CD8-positive, alpha-beta memory T cell (primary cell): ENCODE results near the gene TMEM239. TPM values are rescaled to one million over a fixed set of nuclear protein-coding genes. Genes with fewer than 3 reads are reported as not detected.

Experiments used
- CTCF ChIA-PET: fragments of 350-600 bp; sonication (Branson Sonifier 250); formaldehyde crosslinking; loops from one replicate; lab custom pipeline; 2021; ENCODE audit warnings: antibody characterized with exemption; lab: Charles Lee
- POLR2A ChIA-PET: fragments of 350-600 bp; sonication (Branson Sonifier 250); formaldehyde crosslinking; loops from one replicate; lab custom pipeline; 2021; ENCODE audit warnings: antibody characterized with exemption; lab: Charles Lee
- DNase-seq, 5 donors: peaks; one replicate each; pipeline versions ENCODE4 v3.0.0 to v3.0.0-alpha.2; 2020 to 2022; ENCODE audit warnings: mixed read lengths in 1 of 5
- H3K27ac ChIP-seq: one replicate; pipeline ENCODE4 v1.7.0; 2013; ENCODE audit warnings: low read depth, mild to moderate bottlenecking, low read length, moderate library complexity
- H3K27me3 ChIP-seq: 2 replicates; pipeline ENCODE4 v1.7.0; 2013; ENCODE audit warnings: low read length, mild to moderate bottlenecking; ENCODE audit not compliant: insufficient read depth, poor library complexity, severe bottlenecking
- H3K36me3 ChIP-seq: 2 replicates; pipeline ENCODE4 v1.7.0; 2013; ENCODE audit warnings: mild to moderate bottlenecking, low read length, moderate library complexity; ENCODE audit not compliant: insufficient read depth
- H3K4me1 ChIP-seq: 2 replicates; pipeline ENCODE4 v1.7.0; 2013; ENCODE audit warnings: mild to moderate bottlenecking, low read length, moderate library complexity; ENCODE audit not compliant: insufficient read depth
- H3K4me3 ChIP-seq: 2 replicates; pipeline ENCODE4 v1.7.0; 2013; ENCODE audit warnings: mild to moderate bottlenecking, low read length
- H3K9me3 ChIP-seq: 2 replicates; pipeline ENCODE4 v1.7.0; 2013; ENCODE audit warnings: mild to moderate bottlenecking, low read length
- H3K27ac Mint-ChIP-seq, 8 donors: one replicate each; pipeline ENCODE4 v1.8.0; 2020 to 2021; ENCODE audit warnings: mixed read lengths in 8 of 8, mild to moderate bottlenecking in 6 of 8, inconsistent platforms in 3 of 8, moderate library complexity in 3 of 8
- H3K27me3 Mint-ChIP-seq, 2 donors: one replicate each; pipeline ENCODE4 v1.8.0; 2020 to 2021; ENCODE audit warnings: mixed read lengths in 2 of 2, mild to moderate bottlenecking in 1 of 2, moderate library complexity in 1 of 2
- H3K36me3 Mint-ChIP-seq, 3 donors: one replicate each; pipeline ENCODE4 v1.8.0; 2020 to 2021; ENCODE audit warnings: mixed read lengths in 3 of 3, inconsistent platforms in 1 of 3, mild to moderate bottlenecking in 1 of 3
- H3K4me1 Mint-ChIP-seq, 3 donors: one replicate each; pipeline ENCODE4 v1.8.0; 2020 to 2021; ENCODE audit warnings: mixed read lengths in 3 of 3, inconsistent platforms in 1 of 3, mild to moderate bottlenecking in 1 of 3
- H3K4me3 Mint-ChIP-seq, 7 donors: one replicate each; pipeline ENCODE4 v1.8.0; 2020 to 2021; ENCODE audit warnings: mixed read lengths in 7 of 7, mild to moderate bottlenecking in 6 of 7, moderate library complexity in 4 of 7, inconsistent platforms in 2 of 7
- H3K9me3 Mint-ChIP-seq, 5 donors: one replicate each; pipeline ENCODE4 v1.8.0; 2020 to 2022; ENCODE audit warnings: mixed read lengths in 5 of 5, mild to moderate bottlenecking in 3 of 5, moderate library complexity in 2 of 5, inconsistent platforms in 1 of 5
- polyA plus RNA-seq: library from polyadenylated mRNA; unstranded; fragments of 300-500 nt; fragmentation: Illumina TruSeq; gene quantifications from one replicate; pipeline ENCODE4 v1.2.3, GENCODE V29; 2021
- total RNA-seq, 2 experiments: library from RNA; stranded (reverse); gene quantifications; one replicate each; pipeline ENCODE4 v1.2.3, GENCODE V29; 2021

The TMEM239 gene
- total and polyA plus RNA-seq, 3 experiments from 2014 or later, result not detected

GRCh38 chr20:2800521-2801285, 15.5 kb upstream of the TMEM239 start, which contains the start of gene CPXM1:
TSS of gene CPXM1 (minus strand) at chr20:2800627. CDS start at chr20:2800572, 55 bp downstream.
- Mint-ChIP-seq H3K4me3 (peak within 1 kb of the TSS; percentile 80 to 92 (median 85)), H3K27ac (peak within 1 kb of the TSS in 1 of 8 donors; percentile 61), H3K36me3 (peaks cover 0 to 2% (median 0%) of the 10 kb centered on the region in 3 donors), H3K9me3 (peaks cover 0 to 4% (median 1%) of the 10 kb centered on the region in 5 donors), H3K4me1 (peaks cover 19 to 26% (median 25%) of the 10 kb centered on the region in 3 donors), H3K27me3 (peaks cover 50 to 71% of the 10 kb centered on the region in 2 donors)
- no peaks in the 10 kb centered on the region for H3K36me3 ChIP-seq
- peaks cover 28% of the 10 kb centered on the region for H3K27me3 ChIP-seq
- peak within 1 kb of the TSS; percentile 50 for H3K4me3 ChIP-seq
- peak in 1 of 5 donors; percentile 14 for DNase-seq
- peaks cover 12% of the 10 kb centered on the region for H3K4me1 ChIP-seq
- peak within 1 kb of the TSS; percentile 9 for H3K27ac ChIP-seq
- CTCF ChIA-PET, result no interaction called here
- POLR2A ChIA-PET, result no interaction called here
- no peaks in the 10 kb centered on the region for H3K9me3 ChIP-seq

GRCh38 chr20:2801286-2801728, 14.9 kb upstream of the TMEM239 start:
- Mint-ChIP-seq H3K4me1 (peaks cover 19 to 28% (median 26%) of the 10 kb centered on the region in 3 donors), H3K36me3 (peaks cover 0 to 2% (median 0%) of the 10 kb centered on the region in 3 donors), H3K9me3 (peaks cover 0 to 4% (median 1%) of the 10 kb centered on the region in 5 donors), H3K27ac (peak overlapping the region in 1 of 8 donors; percentile 54), H3K27me3 (peaks cover 52 to 74% of the 10 kb centered on the region in 2 donors), H3K4me3 (peak overlapping the region; percentile 49 to 84 (median 80))
- CTCF ChIA-PET, result no interaction called here
- Histone ChIP-seq H3K36me3 (no peaks in the 10 kb centered on the region), H3K9me3 (no peaks in the 10 kb centered on the region), H3K4me1 (peaks cover 12% of the 10 kb centered on the region), H3K27me3 (peaks cover 28% of the 10 kb centered on the region), H3K4me3 (peak overlapping the region; percentile 34), H3K27ac (peak overlapping the region; percentile 9)
- POLR2A ChIA-PET, result no interaction called here
- no peak for DNase-seq

GRCh38 chr20:2804041-2804828, 11.9 kb upstream of the TMEM239 start:
- Mint-ChIP-seq H3K27ac (peak overlapping the region in 1 of 8 donors; percentile 40), H3K4me3 (peak overlapping the region in 1 of 7 donors; percentile 15), H3K9me3 (peaks cover 0 to 2% (median 0%) of the 10 kb centered on the region in 5 donors), H3K27me3 (peaks cover 51 to 71% of the 10 kb centered on the region in 2 donors), H3K36me3 (peaks cover 0 to 3% (median 2%) of the 10 kb centered on the region in 3 donors), H3K4me1 (peaks cover 19 to 23% (median 20%) of the 10 kb centered on the region in 3 donors)
- Histone ChIP-seq H3K36me3 (no peaks in the 10 kb centered on the region), H3K9me3 (no peaks in the 10 kb centered on the region), H3K27me3 (peaks cover 20% of the 10 kb centered on the region), H3K27ac (no peak overlapping the region), H3K4me3 (no peak overlapping the region), H3K4me1 (peaks cover 12% of the 10 kb centered on the region)
- CTCF ChIA-PET, result no interaction called here
- POLR2A ChIA-PET, result no interaction called here
- DNase-seq, result no peak

- H3K4me1 ChIP-seq, result peaks cover 8% of the 10 kb centered on the region
- no peak overlapping the region for H3K27ac ChIP-seq
- H3K9me3 ChIP-seq, result no peaks in the 10 kb centered on the region
- Mint-ChIP-seq H3K27ac (no peak overlapping the region), H3K4me1 (peaks cover 12 to 14% (median 12%) of the 10 kb centered on the region in 3 donors), H3K4me3 (no peak overlapping the region), H3K9me3 (peaks cover 0 to 2% (median 0%) of the 10 kb centered on the region in 5 donors), H3K36me3 (peaks cover 0 to 3% (median 2%) of the 10 kb centered on the region in 3 donors), H3K27me3 (peaks cover 44 to 63% of the 10 kb centered on the region in 2 donors)
- H3K36me3 ChIP-seq, result no peaks in the 10 kb centered on the region
- no peak overlapping the region for H3K4me3 ChIP-seq
- peak in 1 of 5 donors; percentile 38 for DNase-seq
- H3K27me3 ChIP-seq, result peaks cover 14% of the 10 kb centered on the region
- CTCF ChIA-PET, result no interaction called here
- POLR2A ChIA-PET, result no interaction called here
These were observed 11.1 kb upstream of the TMEM239 start for GRCh38 chr20:2804852-2805688.

- no peak overlapping the region for H3K4me3 ChIP-seq
- Mint-ChIP-seq H3K27me3 (peaks cover 46 to 60% of the 10 kb centered on the region in 2 donors), H3K36me3 (peaks cover 0 to 3% (median 2%) of the 10 kb centered on the region in 3 donors), H3K9me3 (peaks cover 0 to 2% (median 0%) of the 10 kb centered on the region in 5 donors), H3K4me3 (no peak overlapping the region), H3K4me1 (peaks cover 7 to 11% (median 7%) of the 10 kb centered on the region in 3 donors), H3K27ac (no peak overlapping the region)
- ChIA-PET POLR2A (no interaction called here), CTCF (no interaction called here)
- no peak overlapping the region for H3K27ac ChIP-seq
- peaks cover 7% of the 10 kb centered on the region for H3K4me1 ChIP-seq
- H3K9me3 ChIP-seq, result no peaks in the 10 kb centered on the region
- peaks cover 8% of the 10 kb centered on the region for H3K27me3 ChIP-seq
- no peaks in the 10 kb centered on the region for H3K36me3 ChIP-seq
- DNase-seq, result no peak
These were observed 10.3 kb upstream of the TMEM239 start for GRCh38 chr20:2805689-2806350.

- CTCF ChIA-PET, result no interaction called here
- Mint-ChIP-seq H3K27ac (no peak overlapping the region), H3K4me3 (no peak overlapping the region), H3K9me3 (peaks cover 0 to 3% (median 0%) of the 10 kb centered on the region in 5 donors), H3K4me1 (peaks cover 2 to 6% (median 2%) of the 10 kb centered on the region in 3 donors), H3K36me3 (peaks cover 0 to 8% (median 2%) of the 10 kb centered on the region in 3 donors), H3K27me3 (peaks cover 45 to 60% of the 10 kb centered on the region in 2 donors)
- H3K4me1 ChIP-seq, result peaks cover 2% of the 10 kb centered on the region
- H3K9me3 ChIP-seq, result no peaks in the 10 kb centered on the region
- no peak overlapping the region for H3K4me3 ChIP-seq
- no peak overlapping the region for H3K27ac ChIP-seq
- POLR2A ChIA-PET, result no interaction called here
- peaks cover 3% of the 10 kb centered on the region for H3K27me3 ChIP-seq
- H3K36me3 ChIP-seq, result no peaks in the 10 kb centered on the region
- no peak for DNase-seq
These were observed 9.8 kb upstream of the TMEM239 start for GRCh38 chr20:2806351-2806701.

GRCh38 chr20:2807019-2807418, 9.1 kb upstream of the TMEM239 start:
- Mint-ChIP-seq H3K36me3 (peaks cover 0 to 11% (median 2%) of the 10 kb centered on the region in 3 donors), H3K27ac (no peak overlapping the region), H3K27me3 (peaks cover 46 to 61% of the 10 kb centered on the region in 2 donors), H3K4me1 (peaks cover 0 to 3% (median 0%) of the 10 kb centered on the region in 3 donors), H3K9me3 (peaks cover 0 to 3% (median 0%) of the 10 kb centered on the region in 5 donors), H3K4me3 (no peak overlapping the region)
- ChIA-PET POLR2A (no interaction called here), CTCF (no interaction called here)
- H3K9me3 ChIP-seq, result no peaks in the 10 kb centered on the region
- H3K4me1 ChIP-seq, result no peaks in the 10 kb centered on the region
- no peaks in the 10 kb centered on the region for H3K36me3 ChIP-seq
- peaks cover 4% of the 10 kb centered on the region for H3K27me3 ChIP-seq
- DNase-seq, result no peak
- H3K4me3 ChIP-seq, result no peak overlapping the region
- no peak overlapping the region for H3K27ac ChIP-seq
